K562 (cell line): ENCODE measurements around the gene CCNT2. TPM values are rescaled to one million over a fixed set of nuclear protein-coding genes. Genes with fewer than 3 reads are reported as not detected.

ENCODE experiments used
- ATAC-seq: fragments of 200-7000 bp; cut with Tn5 transposase; 3 replicates; pipeline ENCODE4 v1.9.1; 2020; ENCODE audit warnings: moderate library complexity
- BruUV-seq: library from RNA; stranded (reverse); fragments of 400-500 nt; replicated peaks from 2 replicates; lab custom pipeline; 2021; lab: Mats Ljungman, UMichigan
- CTCF ChIA-PET: fragments of 300-600 bp; formaldehyde crosslinking; extraction: SDS; loops from one replicate; lab custom pipeline; 2021; ENCODE audit warnings: low intra/inter-chr PET ratio; lab: Yijun Ruan, JAX
- POLR2A ChIA-PET: fragments of 300-600, 350-650 bp; sonication (Branson Sonifier 250); formaldehyde crosslinking; extraction: SDS; loops from one replicate; lab custom pipeline; 2021; ENCODE audit warnings: antibody characterized with exemption, inconsistent platforms; lab: Yijun Ruan, JAX
- DNase-seq, 4 experiments: peaks; one replicate each; pipeline versions ENCODE4 v3.0.0 to v3.0.0-alpha.2; 2011 to 2018; ENCODE audit warnings: low spot score in 3 of 4, mixed read lengths in 3 of 4; ENCODE audit errors: extremely low read depth in 1 of 4
- FAIRE-seq: peaks from 2 replicates; lab custom pipeline; 2011; peaks lifted over from hg19 to GRCh38; lab: Jason Lieb, UNC
- H2AFZ ChIP-seq: 2 replicates; pipeline ENCODE4 v1.6.0; 2011; ENCODE audit warnings: low read depth, low read length, control low read depth, inconsistent platforms
- H3K27ac ChIP-seq: fragments of 200-600 bp; 3 replicates; pipeline ENCODE4 v1.8.0; 2011; ENCODE audit warnings: low read depth, mild to moderate bottlenecking, control low read depth, inconsistent platforms, low read length, moderate library complexity, mixed read lengths; ENCODE audit errors: extremely low read depth
- H3K27me3 ChIP-seq, 2 experiments: fragments of 300-600 bp in 1 of 2; 2 replicates in 1 of 2; 3 replicates in 1 of 2; pipeline versions ENCODE4 v1.6.0 to v1.8.0; 2011; ENCODE audit warnings: inconsistent platforms in 2 of 2, low read length in 2 of 2, mild to moderate bottlenecking in 1 of 2, mixed read lengths in 1 of 2, moderate library complexity in 1 of 2; ENCODE audit not compliant: control insufficient read depth in 2 of 2, insufficient read depth in 2 of 2
- H3K36me3 ChIP-seq: fragments of 300-600 bp; 3 replicates; pipeline ENCODE4 v1.8.0; 2011; ENCODE audit warnings: mild to moderate bottlenecking, low read length, inconsistent platforms; ENCODE audit not compliant: control insufficient read depth, insufficient read depth
- H3K4me1 ChIP-seq, 2 experiments: fragments of 200-600 bp in 1 of 2; replicated peaks in 1 of 2; 2 replicates in 1 of 2; 3 replicates in 1 of 2; pipeline versions ENCODE4 v1.5.1 to v1.8.0; 2011; ENCODE audit warnings: inconsistent platforms in 2 of 2, low read length in 2 of 2, mild to moderate bottlenecking in 1 of 2, mixed read lengths in 1 of 2, moderate library complexity in 1 of 2; ENCODE audit not compliant: control insufficient read depth in 2 of 2, insufficient read depth in 2 of 2
- H3K4me2 ChIP-seq: 2 replicates; pipeline ENCODE4 v1.6.1; 2011; ENCODE audit warnings: low read length, control low read depth, inconsistent platforms, mixed read lengths; ENCODE audit not compliant: insufficient read depth
- H3K4me3 ChIP-seq: fragments of 200-600 bp; sonication (generic), shearing (Covaris generic); 2 replicates; pipeline ENCODE4 v1.5.1; 2016; ENCODE audit warnings: control low read depth, inconsistent platforms
- H3K79me2 ChIP-seq: fragments of 200-600 bp; 3 replicates; pipeline ENCODE4 v1.8.0; 2011; ENCODE audit warnings: low read length, inconsistent platforms; ENCODE audit not compliant: control insufficient read depth, insufficient read depth
- H3K9ac ChIP-seq, 2 experiments: 2 replicates each; pipeline versions ENCODE4 v1.6.0 to v1.6.1; 2011; ENCODE audit warnings: low read depth in 2 of 2, low read length in 2 of 2, control low read depth in 1 of 2, inconsistent platforms in 1 of 2, mild to moderate bottlenecking in 1 of 2, mixed read lengths in 1 of 2; ENCODE audit not compliant: insufficient read depth in 1 of 2
- H3K9me1 ChIP-seq: one replicate; pipeline ENCODE4 v1.6.0; 2011; ENCODE audit warnings: inconsistent platforms, mild to moderate bottlenecking, low read length, moderate library complexity; ENCODE audit not compliant: control insufficient read depth, insufficient read depth
- H3K9me3 ChIP-seq: replicated peaks from 2 replicates; pipeline ENCODE4 v1.5.1; 2011; ENCODE audit warnings: low read depth, low read length, inconsistent platforms; ENCODE audit not compliant: control insufficient read depth, insufficient read depth
- H4K20me1 ChIP-seq: replicated peaks from 2 replicates; pipeline ENCODE4 v1.6.1; 2011; ENCODE audit warnings: low read length, inconsistent platforms, mixed read lengths; ENCODE audit not compliant: control insufficient read depth, insufficient read depth
- ADNP ChIP-seq: fragments of 200-800 bp; sonication (Bioruptor generic); IDR thresholded peaks from 2 replicates; pipeline ENCODE4 v1.6.1; 2016; ENCODE audit warnings: missing genetic modification characterization, missing compliant biosample characterization
- BRF1 ChIP-seq: IDR thresholded peaks from 3 replicates; pipeline ENCODE4 v1.6.1; 2011; ENCODE audit warnings: borderline replicate concordance, mild to moderate bottlenecking; ENCODE audit not compliant: insufficient read length; ENCODE audit errors: extremely low read depth
- CBFB ChIP-seq: sonication (generic); formaldehyde crosslinking; IDR thresholded peaks from 2 replicates; pipeline ENCODE4 v1.4.0; 2020; ENCODE audit warnings: mild to moderate bottlenecking, missing genetic modification reagents
- ESRRA ChIP-seq: fragments of 450-650 bp; IDR thresholded peaks from 2 replicates; pipeline ENCODE4 v1.6.1; 2014; ENCODE audit warnings: low read depth, mild to moderate bottlenecking, moderate library complexity, borderline replicate concordance
- ILK ChIP-seq: fragments of 450-650 bp; IDR thresholded peaks from 2 replicates; pipeline ENCODE4 v1.6.1; 2016; ENCODE audit warnings: missing genetic modification characterization, low read depth, mild to moderate bottlenecking, missing compliant biosample characterization, moderate library complexity, borderline replicate concordance
- MED1 ChIP-seq: sonication (generic); formaldehyde crosslinking; IDR thresholded peaks from 2 replicates; pipeline ENCODE4 v1.8.1; 2023; ENCODE audit warnings: missing genetic modification reagents, borderline replicate concordance
- NCOA1 ChIP-seq: fragments of 450-650 bp; IDR thresholded peaks from 2 replicates; pipeline ENCODE4 v1.6.1; 2016; ENCODE audit warnings: low read depth
- NFE2 ChIP-seq: IDR thresholded peaks from 2 replicates; pipeline ENCODE4 v1.6.1; 2014; ENCODE audit warnings: antibody characterized with exemption, low read depth
- NRF1 ChIP-seq, 2 experiments: fragments of 450-650 bp; IDR thresholded peaks in 1 of 2; conservative IDR thresholded peaks in 1 of 2; 2 replicates each; pipeline ENCODE4 v1.6.1; 2014; ENCODE audit warnings: mild to moderate bottlenecking in 2 of 2
- PCBP1 ChIP-seq: fragments of 200-400 bp; formaldehyde crosslinking; IDR thresholded peaks from 2 replicates; pipeline ENCODE4 v1.6.1; 2018; ENCODE audit warnings: mild to moderate bottlenecking, low read depth, low read length; ENCODE audit not compliant: poor library complexity, severe bottlenecking
- SRSF3 ChIP-seq: fragments of 200-400 bp; formaldehyde crosslinking; IDR thresholded peaks from 2 replicates; pipeline ENCODE4 v1.6.1; 2016; ENCODE audit warnings: mild to moderate bottlenecking, low read length, moderate library complexity; ENCODE audit not compliant: insufficient read depth
- WHSC1 ChIP-seq: IDR thresholded peaks from one replicate; pipeline ENCODE4 v1.6.1; 2012; ENCODE audit warnings: low read length, control low read depth, inconsistent platforms
- YY1 ChIP-seq, 3 experiments: IDR thresholded peaks; 2 replicates each; pipeline ENCODE4 v1.6.1; 2011; ENCODE audit warnings: low read length in 2 of 3, mild to moderate bottlenecking in 2 of 3, moderate library complexity in 2 of 3, borderline replicate concordance in 1 of 3, control low read depth in 1 of 3, low read depth in 1 of 3; ENCODE audit not compliant: insufficient read depth in 3 of 3, insufficient replicate concordance in 2 of 3, control insufficient read depth in 1 of 3, insufficient read length in 1 of 3; ENCODE audit errors: extremely low read depth in 1 of 3
- ZHX1 ChIP-seq: fragments of 150-350 bp; conservative IDR thresholded peaks from 2 replicates; pipeline ENCODE4 v1.6.1; 2014; ENCODE audit warnings: low read length
- ZNF695 ChIP-seq: fragments of 450-650 bp; formaldehyde crosslinking; IDR thresholded peaks from 2 replicates; pipeline ENCODE4 v1.4.0; 2020; ENCODE audit warnings: mild to moderate bottlenecking, moderate library complexity
- WGBS: fragments of 100-300 bp; shearing (Covaris generic); methylation state at CpG from one replicate; pipeline ENCODE4 v1.1.6; 2016; ENCODE audit warnings: low coverage, mixed read lengths; ENCODE audit not compliant: insufficient coverage; ENCODE audit errors: missing lambda C conversion rate; 5-methylcytosine and 5-hydroxymethylcytosine counted together
- in situ Hi-C: fragments of 300-500 bp; cut with MboI; formaldehyde crosslinking; loops from 4 replicates; pipeline ENCODE4 v1.15.0; 2018; ENCODE audit warnings: inconsistent platforms, mixed read lengths
- intact Hi-C: fragments of 100-400 bp; cut with micrococcal nuclease; formaldehyde crosslinking; loops from 2 replicates; pipeline ENCODE4 v1.14.2; 2022
- polyA plus RNA-seq, 8 experiments: library from polyadenylated mRNA; depleted of rRNA in 4 of 8; stranded (reverse) in 5 of 8; unstranded in 3 of 8; fragments of >200 nt; fragmentation: Nextera tagmentation in 2 of 8; fragmentation: Illumina TruSeq in 1 of 8; extraction: Ambion mirVana in 2 of 8; extraction: Trizol in 1 of 8; gene quantifications; 2 replicates each; pipeline versions ENCODE4 v1.2.1 to v1.2.3, GENCODE V29; 2011 to 2014; ENCODE audit warnings: inconsistent platforms in 1 of 8, missing spikeins in 1 of 8
- total RNA-seq, 7 experiments: library from RNA; depleted of rRNA in 6 of 7; stranded (reverse); fragments of >200 nt in 6 of 7; fragmentation: Illumina TruSeq in 2 of 7; extraction: Trizol in 2 of 7; gene quantifications; 2 replicates each; pipeline versions ENCODE4 v1.2.1 to v1.2.3, GENCODE V29; 2011 to 2021; ENCODE audit warnings: low replicate concordance in 1 of 7
- TF ChIP-seq, protein P1 (sequence below): fragments of 450-650 bp; IDR thresholded peaks from 2 replicates; pipeline ENCODE4 v1.6.1; 2014; ENCODE audit warnings: low read depth, mild to moderate bottlenecking, moderate library complexity, borderline replicate concordance

Gene CCNT2
- total and polyA plus RNA-seq, 9 of the 15 experiments (the other 6 are each of a cell fraction or from before 2014, with no cell fraction given): 12.6 to 30.0 (median 22.7) TPM

DNA sequence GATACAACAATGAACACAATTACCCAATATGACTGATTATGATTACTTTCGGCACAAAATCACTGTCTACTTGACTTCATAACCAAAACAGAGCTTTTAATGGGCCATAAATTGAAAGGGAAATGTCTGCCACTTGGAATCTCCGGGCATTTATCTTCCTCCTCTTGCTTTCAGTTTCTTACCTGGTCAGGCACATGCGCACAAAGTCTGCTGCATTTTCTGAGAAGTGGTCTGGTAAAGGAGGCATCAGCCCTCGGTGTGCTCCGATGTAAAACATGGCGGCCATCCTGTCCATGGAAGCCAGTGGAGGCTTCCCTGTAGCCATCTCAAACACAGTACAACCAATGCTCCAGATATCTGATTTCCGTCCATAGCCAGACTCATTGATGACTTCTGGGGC is 62.0 kb downstream of the CCNT2 start:
- Histone ChIP-seq H3K9me1 (no peaks in the 10 kb centered on the region), H3K4me1 (0 out of 5 replicates have a peak, but pooled peaks cover 0 to under 1% of the 10 kb centered on the region in 2 experiments), H3K79me2 (no peaks in the 10 kb centered on the region), H3K27me3 (peaks cover 2 to 12% of the 10 kb centered on the region in 2 experiments; a peak in 3 of 5 replicates), H3K27ac (no peak overlapping the region), H4K20me1 (no peaks in the 10 kb centered on the region), H3K4me3 (no peak overlapping the region), H2AFZ (peak overlapping the region; percentile 64; the same call in 1 of the 2 replicates), H3K4me2 (peak overlapping the region; percentile 38; the same call in 1 of the 2 replicates), H3K36me3 (no peaks in the 10 kb centered on the region), H3K9ac (no peak overlapping the region), H3K9me3 (no peaks in the 10 kb centered on the region; the same call in 1 of the 2 replicates)
- FAIRE-seq (no peak), ATAC-seq (no peak), DNase-seq (no peak)
- intact Hi-C loops: no loop called here
- in situ Hi-C loops: loop anchor here (25.0 kb wide), 1 partner anchor 1407 kb away; no protein-coding TSS in a partner anchor
- CTCF ChIA-PET: no interaction called here
- WGBS: 9% methylated on average over 7 of the region's 7 CpGs
- BruUV-seq: no TSS peak
- TF ChIP-seq, protein P1, sequence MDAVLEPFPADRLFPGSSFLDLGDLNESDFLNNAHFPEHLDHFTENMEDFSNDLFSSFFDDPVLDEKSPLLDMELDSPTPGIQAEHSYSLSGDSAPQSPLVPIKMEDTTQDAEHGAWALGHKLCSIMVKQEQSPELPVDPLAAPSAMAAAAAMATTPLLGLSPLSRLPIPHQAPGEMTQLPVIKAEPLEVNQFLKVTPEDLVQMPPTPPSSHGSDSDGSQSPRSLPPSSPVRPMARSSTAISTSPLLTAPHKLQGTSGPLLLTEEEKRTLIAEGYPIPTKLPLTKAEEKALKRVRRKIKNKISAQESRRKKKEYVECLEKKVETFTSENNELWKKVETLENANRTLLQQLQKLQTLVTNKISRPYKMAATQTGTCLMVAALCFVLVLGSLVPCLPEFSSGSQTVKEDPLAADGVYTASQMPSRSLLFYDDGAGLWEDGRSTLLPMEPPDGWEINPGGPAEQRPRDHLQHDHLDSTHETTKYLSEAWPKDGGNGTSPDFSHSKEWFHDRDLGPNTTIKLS: no peak
- TF ChIP-seq MED1 (no peak), PCBP1 (no peak), WHSC1 (no peak), ESRRA (no peak), ZNF695 (CRISPR knock-in tag) (no peak), NRF1 (conservative IDR thresholded peaks at IDR 0.05 in 1 of 2, IDR thresholded peaks at IDR 0.05 in 1 of 2) (peak; percentile 78 to 82), SRSF3 (no peak), NCOA1 (no peak), YY1 (IDR thresholded peaks at IDR 0.05; ENCODE audit: borderline replicate concordance in 1 of 3, control insufficient read depth in 1 of 3, extremely low read depth in 1 of 3, insufficient read depth in 3 of 3, insufficient read length in 1 of 3, insufficient replicate concordance in 2 of 3, low read depth in 1 of 3, low read length in 2 of 3) (peak in 1 of 3 experiments; percentile 44), ZHX1 (no peak), BRF1 (no peak), CBFB (CRISPR knock-in tag) (no peak), NFE2 (no peak), ILK (tag) (no peak), ADNP (no peak)
- POLR2A ChIA-PET: no interaction called here
